HG03378 (cell line): ENCODE results near the gene SH3YL1.
"Not testable (repeated sequence)": the region's sequence is repeated elsewhere in the genome, so short reads cannot be mapped to it uniquely, and the experiment has no call there.

Experiments used
- ATAC-seq: cut with Tn5 transposase; IDR thresholded peaks from one replicate; pipeline ENCODE4 v1.9.1; 2021; ENCODE audit warnings: mild to moderate bottlenecking, moderate library complexity; ENCODE audit not compliant: unreplicated experiment

SH3YL1 gene

DNA sequence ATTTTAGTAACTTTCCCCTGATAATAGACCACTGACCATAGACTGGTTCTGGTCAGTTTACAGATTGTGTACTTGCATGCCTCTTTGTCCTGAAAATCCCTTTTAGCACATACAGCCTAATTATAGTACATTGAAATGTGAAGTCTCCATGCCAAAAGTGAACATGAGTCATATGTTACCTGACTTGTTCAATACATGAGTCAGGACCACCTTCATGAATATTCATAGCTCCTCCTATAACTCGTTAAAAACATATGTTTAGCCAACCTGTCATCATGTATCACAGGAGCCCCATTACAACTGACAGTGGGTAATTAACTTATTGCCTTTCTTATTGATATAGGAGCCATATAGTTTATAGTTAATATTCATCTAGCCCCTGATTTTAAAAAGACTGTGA lies 78.6 kb downstream of the SH3YL1 start:
- ATAC-seq, result no peak

DNA sequence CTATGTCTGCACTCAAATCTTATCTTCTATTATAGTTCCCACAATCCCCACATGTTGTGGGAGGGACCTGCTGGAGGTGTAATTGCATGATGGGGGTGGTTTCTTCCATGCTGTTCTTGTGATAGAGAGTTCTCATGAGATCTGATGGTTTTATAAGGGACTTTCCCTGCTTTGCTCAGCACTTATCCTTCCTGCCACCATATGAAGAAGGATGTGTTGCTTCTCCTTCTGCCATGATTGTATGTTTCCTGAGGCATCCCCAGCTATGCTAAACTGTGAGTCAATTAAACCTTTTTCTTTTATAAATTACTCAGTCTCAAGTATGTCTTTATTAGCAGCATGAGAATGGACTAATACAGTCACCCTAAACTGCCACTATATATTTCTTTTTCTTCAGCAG lies 79.1 kb downstream of the SH3YL1 start:
- no peak for ATAC-seq

DNA sequence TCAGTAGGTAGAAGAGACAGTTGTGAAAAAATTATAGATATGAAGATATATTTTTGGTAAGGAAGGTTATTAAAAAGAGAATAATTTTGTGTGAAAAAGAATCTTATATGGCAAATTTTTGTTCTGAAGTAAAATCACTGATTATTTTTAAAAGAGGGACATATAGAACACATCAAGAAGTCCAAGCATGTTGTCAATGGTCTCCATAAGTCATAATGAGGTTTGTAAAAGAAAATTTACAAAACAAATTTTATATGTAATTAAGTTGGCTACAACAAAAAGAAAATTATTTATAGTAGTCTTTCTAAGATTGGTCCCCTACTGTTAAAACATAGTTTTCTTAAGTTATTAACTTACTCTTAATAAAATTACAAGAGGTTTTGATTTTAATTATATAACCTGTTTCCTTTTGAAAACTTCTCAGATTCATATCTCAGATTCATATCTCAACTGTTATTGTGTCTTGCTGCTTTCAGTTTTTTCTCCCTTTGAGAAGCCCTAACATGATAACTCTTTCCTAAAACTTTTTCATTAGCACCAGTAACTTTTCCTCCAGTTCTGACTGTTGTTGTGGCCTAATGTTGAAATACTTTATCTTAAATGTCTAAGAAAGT lies 81.2 kb downstream of the SH3YL1 start:
- no peak for ATAC-seq

DNA sequence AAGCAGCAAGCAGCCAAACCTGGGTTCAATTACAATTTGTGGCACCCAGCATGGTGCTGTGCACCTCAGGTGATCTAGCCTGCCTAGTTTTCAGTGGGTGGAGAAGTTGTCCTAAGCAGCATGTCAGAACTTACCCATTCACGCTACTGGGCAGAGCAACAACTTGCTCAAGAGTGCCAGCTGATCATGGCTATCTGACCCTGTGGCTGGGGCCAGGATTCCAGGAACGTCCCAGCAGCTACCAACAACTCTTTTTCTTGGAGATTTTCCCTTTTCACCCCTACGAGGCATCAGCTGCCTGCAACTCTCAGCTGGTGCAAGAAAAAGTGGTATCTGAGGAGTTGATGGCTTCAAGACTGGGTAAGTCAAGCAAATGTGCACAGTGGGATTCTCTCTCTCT lies 83.5 kb downstream of the SH3YL1 start:
- no peak for ATAC-seq

DNA sequence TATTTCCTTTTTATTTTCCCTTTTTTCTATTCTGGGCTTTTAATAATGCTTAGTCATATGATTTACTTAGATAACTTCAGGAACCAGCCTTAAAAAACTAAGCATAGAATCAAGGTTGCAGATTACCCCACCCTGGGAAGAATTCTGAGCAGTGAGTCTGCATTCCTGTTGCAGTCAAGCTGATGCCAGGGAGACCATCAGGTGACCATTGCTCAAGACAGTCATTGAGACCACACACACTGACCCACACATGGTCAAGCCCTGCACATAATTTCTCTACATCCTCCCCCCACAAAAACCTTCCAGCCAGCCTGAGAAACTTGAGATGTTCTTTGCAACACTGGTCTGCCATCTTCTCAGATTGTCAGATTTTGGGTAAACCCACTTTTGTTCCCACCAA lies 83.9 kb downstream of the SH3YL1 start:
- ATAC-seq, result no peak

DNA sequence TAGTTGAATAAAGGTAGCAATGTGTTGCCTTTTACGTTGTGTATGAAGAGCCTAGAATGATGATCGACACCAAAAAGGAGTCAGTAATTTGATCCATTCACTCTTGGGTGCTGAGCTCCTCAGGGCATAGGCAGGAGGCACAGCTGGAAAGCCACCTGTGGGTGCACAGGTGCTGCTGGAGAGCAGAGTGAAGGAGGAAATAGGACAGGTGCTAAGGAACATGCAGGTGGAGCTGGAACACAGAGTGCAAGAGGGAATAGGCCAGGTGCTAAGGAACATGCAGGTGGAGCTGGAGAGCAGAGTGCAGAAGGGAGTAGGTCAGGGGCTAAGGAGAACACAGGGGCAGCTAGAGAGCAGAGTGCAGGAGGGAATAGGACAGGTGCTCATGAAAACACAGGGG lies 86.1 kb downstream of the SH3YL1 start:
- no peak for ATAC-seq

DNA sequence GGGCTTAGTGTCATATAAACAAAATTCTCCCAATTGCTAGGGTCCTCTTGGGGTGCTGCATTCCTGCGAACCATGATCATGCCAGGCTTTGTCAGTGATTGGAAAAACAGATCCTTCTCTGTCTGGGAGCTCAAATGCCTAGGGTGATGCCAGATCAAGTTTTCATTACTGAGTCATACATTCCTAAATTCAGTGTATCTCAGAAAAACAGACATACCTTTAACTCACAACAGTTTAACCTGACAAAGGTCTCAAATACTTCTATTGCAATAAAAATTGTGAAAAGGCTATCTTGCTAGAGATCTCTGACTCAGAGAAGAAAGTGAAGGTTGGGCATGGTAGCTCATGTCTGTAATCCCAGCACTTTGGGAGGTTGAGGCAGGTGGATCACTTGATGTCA lies 86.9 kb downstream of the SH3YL1 start:
- no peak for ATAC-seq

DNA sequence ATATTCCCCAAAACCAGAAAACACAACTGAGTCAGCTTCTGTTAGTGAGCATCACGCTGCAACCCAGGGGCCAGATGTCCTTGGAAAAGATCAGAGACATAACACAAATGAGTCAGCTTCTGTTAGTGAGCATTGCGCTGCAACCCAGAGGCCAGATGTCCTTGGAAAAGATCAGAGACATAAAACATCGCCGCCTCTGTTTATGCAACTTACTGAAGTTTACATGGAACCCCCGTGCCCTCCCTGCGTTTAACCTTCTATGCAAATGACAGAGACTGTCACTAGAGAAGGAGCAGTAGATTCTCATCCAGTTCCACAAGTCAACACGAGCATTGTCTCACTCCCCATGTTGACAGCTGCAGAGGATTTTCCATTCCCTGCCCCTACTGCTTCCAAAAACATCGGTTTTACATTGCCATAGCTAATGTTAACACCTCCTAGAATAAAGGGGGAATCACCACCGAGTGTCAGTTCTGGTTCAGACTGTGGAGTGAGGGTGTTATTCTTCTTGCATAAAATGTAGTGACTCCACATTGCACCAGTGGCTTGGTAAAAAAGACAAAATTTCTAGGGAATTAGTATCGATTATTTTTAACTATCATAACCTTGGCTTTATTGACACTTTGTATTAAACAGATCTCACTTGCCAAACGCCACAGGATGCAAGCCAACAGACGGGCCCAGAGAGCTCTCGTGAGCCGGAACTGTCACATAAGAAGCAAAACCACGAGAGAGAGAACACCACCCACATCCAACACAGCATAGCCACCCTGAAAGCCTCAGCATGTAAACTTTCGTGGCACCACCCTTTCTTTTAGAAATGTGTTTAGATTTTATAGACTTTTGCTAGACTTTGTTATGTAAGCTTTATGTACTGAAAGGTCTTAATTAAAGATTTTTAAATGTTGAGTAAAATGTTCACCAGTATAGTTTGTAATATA lies 87.7 kb downstream of the SH3YL1 start:
- ATAC-seq, result no peak

DNA sequence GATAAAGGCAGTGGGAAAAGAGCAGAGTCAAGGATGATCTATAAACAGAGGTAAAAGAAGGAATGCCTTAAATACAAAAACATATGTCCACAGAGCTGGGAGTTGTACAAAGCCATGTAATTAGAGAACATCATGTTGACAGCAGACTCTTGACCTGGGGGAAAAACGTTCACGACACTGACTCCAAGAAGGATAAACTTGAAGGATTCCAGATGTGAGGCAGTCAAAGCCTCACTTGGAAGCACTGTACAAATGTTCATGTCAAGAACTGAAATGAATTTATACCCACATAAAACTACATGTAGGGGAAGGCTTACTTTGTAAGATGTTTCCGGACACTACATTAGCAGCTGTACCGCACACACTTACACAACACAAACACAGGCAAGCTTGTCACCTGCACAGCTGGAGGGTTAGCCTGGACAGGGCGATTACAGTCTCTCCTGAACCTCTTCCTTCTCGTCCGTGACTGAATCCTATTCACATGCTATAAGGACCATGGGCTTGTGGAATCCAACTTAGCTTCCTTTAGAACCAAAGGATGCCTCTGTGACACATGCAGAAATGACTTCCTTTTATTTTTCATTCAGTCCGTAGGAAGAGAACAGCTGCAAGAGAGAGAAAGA lies 88.6 kb downstream of the SH3YL1 start:
- ATAC-seq, result no peak

DNA sequence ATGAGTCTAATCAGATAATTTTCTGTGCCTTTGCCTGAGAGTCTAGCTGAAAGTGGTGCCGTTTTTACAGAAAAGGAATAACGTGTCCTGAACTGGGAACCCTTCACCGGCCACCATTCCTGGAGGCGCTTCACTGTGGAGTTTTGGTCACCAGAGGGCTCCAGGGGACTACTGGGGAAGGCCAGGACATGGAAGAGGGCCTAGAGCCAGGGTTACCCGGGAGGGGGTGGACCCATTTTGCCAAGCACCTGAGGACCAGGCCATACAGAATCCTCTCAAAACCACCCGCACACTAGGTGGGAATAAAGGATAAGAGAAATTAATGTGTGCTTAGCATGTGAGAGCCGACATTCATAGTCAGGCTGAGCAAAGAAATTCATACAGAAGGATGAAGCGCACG lies 91.7 kb downstream of the SH3YL1 start:
- not testable (repeated sequence) for ATAC-seq

DNA sequence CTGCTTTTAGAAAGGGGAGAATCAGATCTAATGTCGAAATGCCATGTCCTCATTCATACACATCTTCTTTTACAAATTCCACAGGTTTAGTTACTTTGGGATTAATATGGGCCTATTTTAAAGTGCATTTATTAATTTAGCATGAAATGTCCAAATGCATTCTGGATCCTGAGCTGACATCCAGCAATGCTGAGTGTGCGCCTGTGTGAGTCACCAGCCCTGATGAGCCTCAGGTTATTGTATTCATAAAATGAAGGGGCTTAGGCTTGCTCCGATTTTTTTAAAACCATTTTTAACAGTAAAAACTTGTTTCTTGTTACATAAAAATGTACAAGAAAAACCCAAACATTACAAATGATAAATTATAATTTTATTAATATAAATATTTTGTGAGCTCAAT lies 94.1 kb downstream of the SH3YL1 start:
- no peak for ATAC-seq
